Hepatocyte (in vitro differentiated cells): Measurements from ENCODE around the gene SCD5. TPM values are rescaled to one million over a fixed set of nuclear protein-coding genes. Genes with fewer than 3 reads are reported as not detected.
A peak's percentile ranks its signal among the peaks of the same experiment; 100 is the strongest.

Experiments used
- DNase-seq: peaks from one replicate; pipeline ENCODE4 v3.0.0-alpha.2; 2016; ENCODE audit warnings: low spot score
- H2AFZ ChIP-seq: fragments of 200-600 bp; sonication (generic); 2 replicates; pipeline ENCODE4 v1.6.0; 2016; ENCODE audit warnings: antibody characterized with exemption, mild to moderate bottlenecking
- H3K27ac ChIP-seq: fragments of 200-600 bp; sonication (generic); 2 replicates; pipeline ENCODE4 v1.5.1; 2016; ENCODE audit warnings: mild to moderate bottlenecking
- H3K27me3 ChIP-seq: fragments of 200-600 bp; sonication (generic); 2 replicates; pipeline ENCODE4 v1.6.1; 2016
- H3K36me3 ChIP-seq: fragments of 200-600 bp; sonication (generic); replicated peaks from 2 replicates; pipeline ENCODE4 v1.5.1; 2016; ENCODE audit warnings: low read depth; ENCODE audit not compliant: insufficient read depth
- H3K4me1 ChIP-seq: fragments of 200-600 bp; sonication (generic); 2 replicates; pipeline ENCODE4 v1.5.1; 2016; ENCODE audit warnings: mild to moderate bottlenecking, moderate library complexity; ENCODE audit not compliant: insufficient read depth
- H3K4me2 ChIP-seq: fragments of 200-600 bp; sonication (generic); 2 replicates; pipeline ENCODE4 v1.6.0; 2016
- H3K4me3 ChIP-seq: fragments of 200-600 bp; sonication (generic); 2 replicates; pipeline ENCODE4 v1.5.1; 2016; ENCODE audit warnings: mild to moderate bottlenecking
- H3K79me2 ChIP-seq: fragments of 200-600 bp; sonication (generic); 2 replicates; pipeline ENCODE4 v1.6.0; 2017; ENCODE audit warnings: mild to moderate bottlenecking
- H3K9me2 ChIP-seq: fragments of 200-600 bp; sonication (generic); replicated peaks from 2 replicates; pipeline ENCODE4 v1.6.0; 2017; ENCODE audit warnings: mild to moderate bottlenecking; ENCODE audit not compliant: insufficient read depth
- H3K9me3 ChIP-seq: fragments of 200-600 bp; sonication (generic); 2 replicates; pipeline ENCODE4 v1.5.1; 2016; ENCODE audit warnings: low read depth, mild to moderate bottlenecking
- H4K20me1 ChIP-seq: fragments of 200-600 bp; sonication (generic); 2 replicates; pipeline ENCODE4 v1.6.0; 2016; ENCODE audit warnings: mild to moderate bottlenecking; ENCODE audit not compliant: insufficient read depth, poor library complexity, severe bottlenecking
- EZH2 ChIP-seq: fragments of 200-600 bp; sonication (generic); IDR thresholded peaks from 2 replicates; pipeline ENCODE4 v1.6.1; 2016; ENCODE audit warnings: antibody characterized with exemption, mild to moderate bottlenecking, borderline replicate concordance
- EZH2phosphoT487 ChIP-seq: fragments of 200-600 bp; sonication (generic); IDR thresholded peaks from one replicate; pipeline ENCODE4 v1.6.1; 2018; ENCODE audit warnings: antibody characterized with exemption, mild to moderate bottlenecking, low read depth, moderate library complexity; ENCODE audit not compliant: unreplicated experiment, severe bottlenecking
- WGBS: methylation state at CpG from one replicate; pipeline ENCODE4 v1.1.6; 2016; ENCODE audit warnings: low lambda C conversion rate; ENCODE audit errors: missing lambda C conversion rate; 5-methylcytosine and 5-hydroxymethylcytosine counted together
- polyA plus RNA-seq: library from polyadenylated mRNA; unstranded; fragments of >200 nt; fragmentation: Nextera tagmentation; extraction: Ambion mirVana; gene quantifications from 2 replicates; pipeline ENCODE4 v1.2.1, GENCODE V29; 2016
- total RNA-seq: library from RNA; depleted of rRNA; stranded (reverse); fragments of >200 nt; gene quantifications from 2 replicates; pipeline ENCODE4 v1.2.3, GENCODE V29; 2014
- TF ChIP-seq, protein P1 (sequence below): fragments of 200-600 bp; sonication (generic); IDR thresholded peaks from 2 replicates; pipeline ENCODE4 v1.5.1; 2016; ENCODE audit warnings: antibody characterized with exemption, mild to moderate bottlenecking; ENCODE audit not compliant: poor library complexity

Gene SCD5
- total and polyA plus RNA-seq, 2 experiments from 2014 or later: 6.4 to 19.2 TPM

GRCh38 chr4:82661181-82661992 lies 137.2 kb downstream of the SCD5 start:
- 83% methylated on average over 6 of the region's 6 CpGs for WGBS
- H3K27ac ChIP-seq: peak overlapping the region; percentile 27

GRCh38 chr4:82652062-82652461 lies 146.5 kb downstream of the SCD5 start:
- no peak overlapping the region for H2AFZ ChIP-seq
- H3K79me2 ChIP-seq: no peaks in the 10 kb centered on the region
- H3K9me3 ChIP-seq: no peaks in the 10 kb centered on the region
- no peaks in the 10 kb centered on the region for H3K4me1 ChIP-seq
- H3K27ac ChIP-seq: no peak overlapping the region
- TF ChIP-seq, protein P1, sequence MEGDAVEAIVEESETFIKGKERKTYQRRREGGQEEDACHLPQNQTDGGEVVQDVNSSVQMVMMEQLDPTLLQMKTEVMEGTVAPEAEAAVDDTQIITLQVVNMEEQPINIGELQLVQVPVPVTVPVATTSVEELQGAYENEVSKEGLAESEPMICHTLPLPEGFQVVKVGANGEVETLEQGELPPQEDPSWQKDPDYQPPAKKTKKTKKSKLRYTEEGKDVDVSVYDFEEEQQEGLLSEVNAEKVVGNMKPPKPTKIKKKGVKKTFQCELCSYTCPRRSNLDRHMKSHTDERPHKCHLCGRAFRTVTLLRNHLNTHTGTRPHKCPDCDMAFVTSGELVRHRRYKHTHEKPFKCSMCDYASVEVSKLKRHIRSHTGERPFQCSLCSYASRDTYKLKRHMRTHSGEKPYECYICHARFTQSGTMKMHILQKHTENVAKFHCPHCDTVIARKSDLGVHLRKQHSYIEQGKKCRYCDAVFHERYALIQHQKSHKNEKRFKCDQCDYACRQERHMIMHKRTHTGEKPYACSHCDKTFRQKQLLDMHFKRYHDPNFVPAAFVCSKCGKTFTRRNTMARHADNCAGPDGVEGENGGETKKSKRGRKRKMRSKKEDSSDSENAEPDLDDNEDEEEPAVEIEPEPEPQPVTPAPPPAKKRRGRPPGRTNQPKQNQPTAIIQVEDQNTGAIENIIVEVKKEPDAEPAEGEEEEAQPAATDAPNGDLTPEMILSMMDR: no peak
- TF ChIP-seq EZH2phosphoT487 (no peak), EZH2 (no peak)
- no peaks in the 10 kb centered on the region for H3K36me3 ChIP-seq
- no peaks in the 10 kb centered on the region for H3K27me3 ChIP-seq
- WGBS: 69% methylated on average over 4 of the region's 4 CpGs
- no peak overlapping the region for H3K4me2 ChIP-seq
- H3K4me3 ChIP-seq: no peak overlapping the region
- no peak for DNase-seq
- H4K20me1 ChIP-seq: no peaks in the 10 kb centered on the region
- no peaks in the 10 kb centered on the region for H3K9me2 ChIP-seq

More at GRCh38 chr4:82661181-82661992, 137.2 kb downstream of the SCD5 start:
- no peak overlapping the region for H2AFZ ChIP-seq
- no peaks in the 10 kb centered on the region for H3K9me2 ChIP-seq
- no peaks in the 10 kb centered on the region for H3K36me3 ChIP-seq
- no peak overlapping the region for H3K4me2 ChIP-seq
- no peaks in the 10 kb centered on the region for H4K20me1 ChIP-seq
- H3K4me1 ChIP-seq: peaks cover 3% of the 10 kb centered on the region
- no peaks in the 10 kb centered on the region for H3K79me2 ChIP-seq
- H3K27me3 ChIP-seq: no peaks in the 10 kb centered on the region
- no peaks in the 10 kb centered on the region for H3K9me3 ChIP-seq
- no peak for DNase-seq
- H3K4me3 ChIP-seq: no peak overlapping the region
- TF ChIP-seq EZH2phosphoT487: no peak
- TF ChIP-seq EZH2: no peak
- TF ChIP-seq, protein P1: no peak

DNA sequence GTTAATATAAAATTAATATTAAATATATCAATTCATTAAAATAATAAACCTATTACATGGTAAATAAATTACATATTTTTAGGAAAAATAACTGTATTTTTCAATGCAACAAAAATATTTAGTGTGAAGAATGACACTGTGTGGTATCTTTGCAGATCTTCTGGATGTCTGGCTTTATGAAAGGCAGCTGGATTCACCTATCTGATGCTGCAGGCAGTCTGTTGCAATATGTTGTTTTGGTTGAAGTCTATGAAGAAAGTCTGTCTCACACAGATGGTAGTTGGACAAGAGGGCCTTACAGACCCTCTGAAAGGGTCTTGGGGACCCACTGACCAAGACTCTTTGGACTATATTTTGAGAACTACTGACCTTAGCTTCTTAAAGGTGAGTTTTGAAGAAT lies 147.7 kb downstream of the SCD5 start:
- H3K36me3 ChIP-seq: no peaks in the 10 kb centered on the region
- H3K9me2 ChIP-seq: no peaks in the 10 kb centered on the region
- H3K4me2 ChIP-seq: no peak overlapping the region
- TF ChIP-seq EZH2phosphoT487 (no peak), EZH2 (no peak)
- TF ChIP-seq, protein P1: no peak
- no peaks in the 10 kb centered on the region for H3K27me3 ChIP-seq
- H3K9me3 ChIP-seq: no peaks in the 10 kb centered on the region
- no peak overlapping the region for H3K4me3 ChIP-seq
- H3K79me2 ChIP-seq: no peaks in the 10 kb centered on the region
- no peak for DNase-seq
- H3K27ac ChIP-seq: no peak overlapping the region
- H3K4me1 ChIP-seq: no peaks in the 10 kb centered on the region
- H4K20me1 ChIP-seq: no peaks in the 10 kb centered on the region
- no peak overlapping the region for H2AFZ ChIP-seq
